ENCODE data around the gene DYNC2I2. TPM values are rescaled to one million over a fixed set of nuclear protein-coding genes. Genes with fewer than 3 reads are reported as not detected.
A peak's percentile ranks its signal among the peaks of the same experiment; 100 is the strongest.
"Not testable (repeated sequence)": the region's sequence is repeated elsewhere in the genome, so short reads cannot be mapped to it uniquely, and the experiment has no call there.

Gene DYNC2I2
- total RNA-seq, 4 donors from 2014 or later = 36.6 to 46.8 (median 44.0) TPM

- intact Hi-C loops (cut with DNase I; ENCODE audit: low total_unique reads) = no loop called here
- TF ChIP-seq POLR2A (IDR thresholded peaks at IDR 0.05) = no peak
- TF ChIP-seq, protein P1, sequence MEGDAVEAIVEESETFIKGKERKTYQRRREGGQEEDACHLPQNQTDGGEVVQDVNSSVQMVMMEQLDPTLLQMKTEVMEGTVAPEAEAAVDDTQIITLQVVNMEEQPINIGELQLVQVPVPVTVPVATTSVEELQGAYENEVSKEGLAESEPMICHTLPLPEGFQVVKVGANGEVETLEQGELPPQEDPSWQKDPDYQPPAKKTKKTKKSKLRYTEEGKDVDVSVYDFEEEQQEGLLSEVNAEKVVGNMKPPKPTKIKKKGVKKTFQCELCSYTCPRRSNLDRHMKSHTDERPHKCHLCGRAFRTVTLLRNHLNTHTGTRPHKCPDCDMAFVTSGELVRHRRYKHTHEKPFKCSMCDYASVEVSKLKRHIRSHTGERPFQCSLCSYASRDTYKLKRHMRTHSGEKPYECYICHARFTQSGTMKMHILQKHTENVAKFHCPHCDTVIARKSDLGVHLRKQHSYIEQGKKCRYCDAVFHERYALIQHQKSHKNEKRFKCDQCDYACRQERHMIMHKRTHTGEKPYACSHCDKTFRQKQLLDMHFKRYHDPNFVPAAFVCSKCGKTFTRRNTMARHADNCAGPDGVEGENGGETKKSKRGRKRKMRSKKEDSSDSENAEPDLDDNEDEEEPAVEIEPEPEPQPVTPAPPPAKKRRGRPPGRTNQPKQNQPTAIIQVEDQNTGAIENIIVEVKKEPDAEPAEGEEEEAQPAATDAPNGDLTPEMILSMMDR (IDR thresholded peaks at IDR 0.05) = no peak
- DNase-seq (ENCODE audit: low spot score in 2 of 2) = peak in 1 of 2 donors; percentile 87
- 6 to 14% methylated on average over 34 to 37 of the region's 55 CpGs for WGBS, 2 donors
- H3K4me3 ChIP-seq (ENCODE audit: low read depth, poor library complexity, severe bottlenecking) = peak overlapping the region; percentile 37
Measured at GRCh38 chr9:128702949-128703615, 46.4 kb upstream of the DYNC2I2 start.

DNA sequence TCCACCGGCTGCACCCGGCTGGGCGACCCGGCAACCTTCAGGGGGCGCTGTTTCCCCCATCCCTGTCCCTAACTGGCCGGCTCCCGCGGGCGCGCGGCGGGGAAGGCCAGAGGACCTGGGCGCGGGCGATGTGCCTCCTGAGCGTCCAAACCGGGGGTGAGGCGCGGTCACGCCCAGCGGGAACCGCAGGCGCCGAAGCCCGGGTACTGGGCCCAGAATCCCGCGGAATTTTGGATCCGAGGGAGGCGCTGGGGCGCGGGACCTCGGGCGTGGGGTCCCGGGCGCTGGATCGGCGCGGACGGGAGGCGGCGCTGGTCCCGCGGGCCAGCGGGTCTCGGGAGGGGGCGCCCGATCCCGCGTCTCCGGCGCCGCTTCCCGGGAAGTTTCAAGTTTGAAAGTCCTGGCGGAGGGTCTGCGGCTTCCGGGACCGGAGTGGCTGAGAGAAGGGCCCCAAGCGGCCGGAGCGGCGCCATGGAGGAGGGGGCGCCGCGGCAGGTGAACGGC, 45.9 kb upstream of the DYNC2I2 start, which contains the start of gene PKN3:
TSS of gene PKN3 (plus strand) at position 59 of the 504 bp plus-strand sequence. CDS start at position 472, 413 bp downstream.
- 0 to 1% methylated on average over 16 to 39 of the region's 65 CpGs for WGBS, 2 donors
- H3K4me3 ChIP-seq (ENCODE audit: low read depth, poor library complexity, severe bottlenecking) = peak within 1 kb of the TSS; percentile 37
- TF ChIP-seq POLR2A (IDR thresholded peaks at IDR 0.05) = no peak
- TF ChIP-seq, protein P1 (IDR thresholded peaks at IDR 0.05) = peak in 1 of 3 donors; percentile 86
- peak; percentile 75 to 97 for DNase-seq (ENCODE audit: low spot score in 2 of 2)
- intact Hi-C loops (cut with DNase I; ENCODE audit: low total_unique reads) = no loop called here

DNA sequence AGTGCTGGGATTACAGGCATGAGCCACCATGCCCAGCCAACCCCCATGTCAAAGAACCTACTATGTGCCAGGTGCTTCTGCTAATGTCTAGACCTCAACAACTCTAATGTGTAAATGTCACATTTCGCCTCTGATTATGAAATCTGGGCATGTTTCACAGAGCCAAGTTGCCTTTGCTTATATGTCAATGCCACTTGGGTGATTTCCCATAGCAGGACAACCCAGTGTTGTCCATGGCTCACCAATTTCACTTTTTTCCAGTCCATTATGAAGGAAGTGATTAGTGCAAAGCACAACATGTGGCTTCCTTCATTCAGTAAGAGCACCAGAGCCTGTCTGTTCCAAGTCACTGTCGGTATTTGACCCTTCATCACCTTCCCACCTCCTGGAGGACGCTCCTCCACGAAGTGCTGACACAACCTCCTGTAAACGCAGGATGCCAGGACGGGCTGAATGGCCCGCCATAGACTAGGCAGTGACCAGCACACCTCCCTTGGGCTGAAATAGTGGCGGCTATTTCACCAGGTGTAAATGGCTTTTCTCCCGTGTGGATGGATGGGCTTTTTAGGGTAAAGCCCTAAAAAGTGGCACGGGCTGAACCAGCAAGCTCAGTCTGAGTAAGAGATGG, 44.7 kb upstream of the DYNC2I2 start:
- DNase-seq (ENCODE audit: low spot score in 2 of 2) = peak in 1 of 2 donors; percentile 45
- TF ChIP-seq POLR2A (IDR thresholded peaks at IDR 0.05) = no peak
- TF ChIP-seq, protein P1 (IDR thresholded peaks at IDR 0.05) = no peak
- no peak overlapping the region for H3K4me3 ChIP-seq (ENCODE audit: low read depth, poor library complexity, severe bottlenecking)
- intact Hi-C loops (cut with DNase I; ENCODE audit: low total_unique reads) = no loop called here
- WGBS, 2 donors = 77 to 86% methylated on average over 10 of the region's 10 CpGs

GRCh38 chr9:128699096-128699795, 42.6 kb upstream of the DYNC2I2 start:
- H3K4me3 ChIP-seq (ENCODE audit: low read depth, poor library complexity, severe bottlenecking); intact Hi-C loops (cut with DNase I; ENCODE audit: low total_unique reads); DNase-seq (ENCODE audit: low spot score in 2 of 2): not testable (repeated sequence)
- 95 to 96% methylated on average over 30 of the region's 30 CpGs for WGBS, 2 donors

- TF ChIP-seq, protein P1 (IDR thresholded peaks at IDR 0.05) = no peak
- TF ChIP-seq POLR2A (IDR thresholded peaks at IDR 0.05) = no peak
- intact Hi-C loops (cut with DNase I; ENCODE audit: low total_unique reads) = no loop called here
- 79 to 80% methylated on average over 8 of the region's 8 CpGs for WGBS, 2 donors
- no peak for DNase-seq (ENCODE audit: low spot score in 2 of 2)
- H3K4me3 ChIP-seq (ENCODE audit: low read depth, poor library complexity, severe bottlenecking) = no peak overlapping the region
Measured at GRCh38 chr9:128696923-128697707, 40.5 kb upstream of the DYNC2I2 start.

Measured in lower leg skin (tissue), 4 donors.